ENCODE data around the gene PCSK4.

GRCh38 chr19:1465191-1466016 is 24.7 kb downstream of the PCSK4 start:
- TF ChIP-seq CTCF (IDR thresholded peaks at IDR 0.05), result peak; percentile 38 to 77 (median 54)
- no peak for TF ChIP-seq POLR2A (IDR thresholded peaks at IDR 0.05)
- no peak for TF ChIP-seq POLR2AphosphoS5 (IDR thresholded peaks at IDR 0.05)
- no peak for TF ChIP-seq EP300 (IDR thresholded peaks at IDR 0.05; ENCODE audit: low read depth)

Data from transverse colon (tissue), 4 donors.